Measurements from ENCODE around the gene NFE2L3.
"Not testable (repeated sequence)": the region's sequence is repeated elsewhere in the genome, so short reads cannot be mapped to it uniquely, and the experiment has no call there.

- TF ChIP-seq CTCF (IDR thresholded peaks at IDR 0.05; ENCODE audit: low read length); EZH2 (IDR thresholded peaks at IDR 0.05; ENCODE audit: borderline replicate concordance, low read length): not testable (repeated sequence)
Measured at GRCh38 chr7:26152782-26153240, 813 bp downstream of the NFE2L3 start.
